ENCODE results near the gene ZFAND2A. TPM values are rescaled to one million over a fixed set of nuclear protein-coding genes. Genes with fewer than 3 reads are reported as not detected.

ZFAND2A gene
- polyA plus RNA-seq, 3 donors, result 30.6 to 126 (median 35.1) TPM

DNA sequence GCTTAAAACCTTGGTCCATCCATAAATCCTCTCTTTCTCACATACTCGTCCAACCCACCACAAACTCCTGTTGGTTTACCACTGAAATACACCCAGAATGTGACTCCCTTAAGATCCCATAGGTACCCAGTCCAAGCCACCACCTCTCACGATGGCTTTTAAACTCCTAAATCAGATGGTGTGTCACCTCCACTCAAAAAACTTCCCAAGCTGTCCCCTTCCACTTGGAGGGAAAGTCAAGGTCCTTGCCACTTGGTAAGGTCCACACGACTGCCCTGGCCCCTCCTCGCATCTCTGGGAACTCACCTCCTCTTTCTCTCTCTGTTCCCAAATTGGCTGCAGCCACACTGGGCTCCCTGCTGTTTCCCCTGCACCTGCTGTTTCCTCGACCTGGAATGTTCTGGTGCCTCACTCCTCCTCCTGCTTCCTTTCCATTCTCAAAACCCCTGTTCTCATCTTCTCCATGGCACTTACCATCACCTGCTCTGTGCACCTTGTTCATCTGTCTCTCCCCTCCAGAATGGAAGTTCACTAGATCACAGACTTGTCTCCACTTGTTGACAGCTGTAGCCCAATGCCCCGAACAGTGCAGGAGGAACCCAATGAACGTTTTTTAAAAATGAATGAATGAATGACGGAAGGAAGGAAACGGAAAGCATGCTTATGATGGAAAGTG is 23.0 kb downstream of the ZFAND2A start:
- peaks cover 0 to 8% (median 2%) of the 10 kb centered on the region in 3 donors for H3K27me3 Mint-ChIP-seq (ENCODE audit: low read depth in 3 of 3)
- Histone ChIP-seq H3K27me3 (ENCODE audit: control insufficient read depth in 2 of 2, insufficient read depth in 2 of 2, low read length in 2 of 2) (no peaks in the 10 kb centered on the region), H3K79me2 (ENCODE audit: insufficient read depth, low read length) (no peaks in the 10 kb centered on the region), H3K4me3 (replicated peaks in 1 of 3; ENCODE audit: low read depth in 2 of 3, low read length in 3 of 3) (peak overlapping the region in 1 of 3 experiments; percentile 90), H2AFZ (ENCODE audit: insufficient read depth, low read depth, low read length, poor library complexity, severe bottlenecking) (peak overlapping the region; percentile 93), H3K9ac (ENCODE audit: insufficient read depth, low read length, poor library complexity, severe bottlenecking) (peak overlapping the region; percentile 70), H3K9me3 (replicated peaks in 1 of 2; ENCODE audit: control insufficient read depth in 1 of 2, insufficient read depth in 1 of 2, low read length in 2 of 2) (no peaks in the 10 kb centered on the region), H4K20me1 (ENCODE audit: insufficient read depth, low read length) (no peaks in the 10 kb centered on the region), H3K36me3 (replicated peaks in 1 of 2; ENCODE audit: control insufficient read depth in 1 of 2, insufficient read depth in 2 of 2, low read length in 2 of 2) (no peaks in the 10 kb centered on the region), H3K4me2 (replicated peaks; ENCODE audit: extremely low read depth, low read length, poor library complexity, severe bottlenecking) (peak overlapping the region; percentile 92), H3K4me1 (ENCODE audit: control insufficient read depth in 1 of 2, insufficient read depth in 2 of 2, low read length in 2 of 2) (peaks cover 14 to 16% of the 10 kb centered on the region in 2 donors), H3K27ac (ENCODE audit: low read depth in 1 of 2, low read length in 2 of 2) (no peak overlapping the region)
- DNase-seq, result no peak
- H3K27ac Mint-ChIP-seq, result peak overlapping the region in 6 of 7 donors; percentile 0 to 87 (median 85)
- peak overlapping the region; percentile 81 to 84 for H3K4me3 Mint-ChIP-seq
- peaks cover 0 to 2% (median 0%) of the 10 kb centered on the region in 7 donors for H3K9me3 Mint-ChIP-seq
- intact Hi-C loops (cut with micrococcal nuclease), result loop anchor here in 1 of 2 donors (10.0 kb wide), 1 partner anchor 162 kb away; the partner anchor contains the start of gene COX19
- TF ChIP-seq, protein P1, sequence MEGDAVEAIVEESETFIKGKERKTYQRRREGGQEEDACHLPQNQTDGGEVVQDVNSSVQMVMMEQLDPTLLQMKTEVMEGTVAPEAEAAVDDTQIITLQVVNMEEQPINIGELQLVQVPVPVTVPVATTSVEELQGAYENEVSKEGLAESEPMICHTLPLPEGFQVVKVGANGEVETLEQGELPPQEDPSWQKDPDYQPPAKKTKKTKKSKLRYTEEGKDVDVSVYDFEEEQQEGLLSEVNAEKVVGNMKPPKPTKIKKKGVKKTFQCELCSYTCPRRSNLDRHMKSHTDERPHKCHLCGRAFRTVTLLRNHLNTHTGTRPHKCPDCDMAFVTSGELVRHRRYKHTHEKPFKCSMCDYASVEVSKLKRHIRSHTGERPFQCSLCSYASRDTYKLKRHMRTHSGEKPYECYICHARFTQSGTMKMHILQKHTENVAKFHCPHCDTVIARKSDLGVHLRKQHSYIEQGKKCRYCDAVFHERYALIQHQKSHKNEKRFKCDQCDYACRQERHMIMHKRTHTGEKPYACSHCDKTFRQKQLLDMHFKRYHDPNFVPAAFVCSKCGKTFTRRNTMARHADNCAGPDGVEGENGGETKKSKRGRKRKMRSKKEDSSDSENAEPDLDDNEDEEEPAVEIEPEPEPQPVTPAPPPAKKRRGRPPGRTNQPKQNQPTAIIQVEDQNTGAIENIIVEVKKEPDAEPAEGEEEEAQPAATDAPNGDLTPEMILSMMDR (IDR thresholded peaks at IDR 0.05), result no peak
- peaks cover 16% of the 10 kb centered on the region for H3K4me1 Mint-ChIP-seq
- H3K36me3 Mint-ChIP-seq, result no peaks in the 10 kb centered on the region
- WGBS (ENCODE audit: insufficient coverage), result 43% methylated on average over 7 of the region's 9 CpGs

DNA sequence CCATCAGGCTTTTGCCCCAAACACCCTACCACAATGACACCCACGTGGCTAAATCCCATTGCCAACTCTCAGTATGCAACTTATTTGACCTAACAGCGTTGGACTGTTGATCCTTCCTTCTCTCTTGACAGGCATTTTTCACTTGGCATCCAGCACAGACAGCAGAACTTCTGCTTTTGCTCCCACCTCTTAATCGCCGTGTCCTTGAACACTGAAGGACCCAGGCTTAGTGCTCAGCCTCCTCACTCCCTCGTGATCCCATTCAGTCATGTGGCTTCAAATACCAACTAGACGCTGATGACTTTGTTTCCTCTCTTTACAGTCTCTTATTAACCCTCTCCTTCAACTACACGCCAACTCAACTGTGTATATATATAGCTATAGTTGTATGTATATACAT is 25.0 kb downstream of the ZFAND2A start:
- intact Hi-C loops (cut with micrococcal nuclease), result loop anchor here (5.0 to 10.0 kb wide), 2 partner anchors 48 to 160 kb away; partner anchors contain the start of genes COX19 (in 1 of the 2) and GPER1 (in 1 of the 2)
- no peak overlapping the region for H3K27ac ChIP-seq (ENCODE audit: low read depth in 1 of 2, low read length in 2 of 2)
- Mint-ChIP-seq H3K27ac (peak overlapping the region in 2 of 7 donors; percentile 2 to 15), H3K4me3 (no peak overlapping the region), H3K9me3 (peaks cover 0 to 2% (median 0%) of the 10 kb centered on the region in 7 donors), H3K27me3 (ENCODE audit: low read depth in 3 of 3) (peaks cover 0 to 6% (median 0%) of the 10 kb centered on the region in 3 donors), H3K4me1 (peaks cover 16% of the 10 kb centered on the region), H3K36me3 (no peaks in the 10 kb centered on the region)
- no peaks in the 10 kb centered on the region for H3K79me2 ChIP-seq (ENCODE audit: insufficient read depth, low read length)
- H3K27me3 ChIP-seq (ENCODE audit: control insufficient read depth in 2 of 2, insufficient read depth in 2 of 2, low read length in 2 of 2), result no peaks in the 10 kb centered on the region
- no peak overlapping the region for H2AFZ ChIP-seq (ENCODE audit: insufficient read depth, low read depth, low read length, poor library complexity, severe bottlenecking)
- no peaks in the 10 kb centered on the region for H3K36me3 ChIP-seq (replicated peaks in 1 of 2; ENCODE audit: control insufficient read depth in 1 of 2, insufficient read depth in 2 of 2, low read length in 2 of 2)
- no peak overlapping the region for H3K4me3 ChIP-seq (replicated peaks in 1 of 3; ENCODE audit: low read depth in 2 of 3, low read length in 3 of 3)
- TF ChIP-seq, protein P1 (IDR thresholded peaks at IDR 0.05), result no peak
- H3K9ac ChIP-seq (ENCODE audit: insufficient read depth, low read length, poor library complexity, severe bottlenecking), result no peak overlapping the region
- H3K9me3 ChIP-seq (replicated peaks in 1 of 2; ENCODE audit: control insufficient read depth in 1 of 2, insufficient read depth in 1 of 2, low read length in 2 of 2), result no peaks in the 10 kb centered on the region
- DNase-seq, result no peak
- H4K20me1 ChIP-seq (ENCODE audit: insufficient read depth, low read length), result no peaks in the 10 kb centered on the region
- H3K4me2 ChIP-seq (replicated peaks; ENCODE audit: extremely low read depth, low read length, poor library complexity, severe bottlenecking), result no peak overlapping the region
- peaks cover 14 to 16% of the 10 kb centered on the region in 2 donors for H3K4me1 ChIP-seq (ENCODE audit: control insufficient read depth in 1 of 2, insufficient read depth in 2 of 2, low read length in 2 of 2)
- WGBS (ENCODE audit: insufficient coverage), result 67% methylated on average over 5 of the region's 7 CpGs
